CD4-positive, alpha-beta memory T cell (primary cell): ENCODE results near the gene LRRFIP2. TPM values are rescaled to one million over a fixed set of nuclear protein-coding genes. Genes with fewer than 3 reads are reported as not detected.
A peak's percentile ranks its signal among the peaks of the same experiment; 100 is the strongest.

Experiments used
- CTCF ChIA-PET: fragments of 350-600 bp; sonication (Branson Sonifier 250); formaldehyde crosslinking; loops from one replicate; lab custom pipeline; 2021; ENCODE audit warnings: inconsistent platforms; ENCODE audit not compliant: partially characterized antibody; lab: Charles Lee
- POLR2A ChIA-PET: fragments of 350-600 bp; sonication (Branson Sonifier 250); formaldehyde crosslinking; loops from one replicate; lab custom pipeline; 2021; ENCODE audit not compliant: partially characterized antibody; lab: Charles Lee
- DNase-seq, 5 donors: peaks; one replicate each; pipeline versions ENCODE4 v3.0.0 to v3.0.0-alpha.2; 2020 to 2022; ENCODE audit warnings: mixed read lengths in 1 of 5
- H3K27ac ChIP-seq: one replicate; pipeline ENCODE4 v1.7.0; 2013; ENCODE audit warnings: low read depth, low read length
- H3K27me3 ChIP-seq: 2 replicates; pipeline ENCODE4 v1.7.0; 2013; ENCODE audit warnings: mild to moderate bottlenecking, low read length, moderate library complexity; ENCODE audit not compliant: insufficient read depth
- H3K36me3 ChIP-seq: 2 replicates; pipeline ENCODE4 v1.7.0; 2013; ENCODE audit warnings: mild to moderate bottlenecking, low read length, moderate library complexity; ENCODE audit not compliant: insufficient read depth
- H3K4me1 ChIP-seq: 2 replicates; pipeline ENCODE4 v1.7.0; 2013; ENCODE audit warnings: mild to moderate bottlenecking, low read length, moderate library complexity; ENCODE audit not compliant: insufficient read depth
- H3K4me3 ChIP-seq, 2 donors: one replicate each; pipeline ENCODE4 v1.7.0; 2013; ENCODE audit warnings: low read length in 2 of 2, mild to moderate bottlenecking in 1 of 2
- H3K9me3 ChIP-seq, 2 donors: one replicate each; pipeline ENCODE4 v1.7.0; 2013; ENCODE audit warnings: low read length in 2 of 2, control low read depth in 1 of 2; ENCODE audit not compliant: control insufficient read depth in 1 of 2
- H3K27ac Mint-ChIP-seq, 7 donors: one replicate each; pipeline ENCODE4 v1.8.0; 2020 to 2021; ENCODE audit warnings: mixed read lengths in 7 of 7, mild to moderate bottlenecking in 6 of 7, inconsistent platforms in 3 of 7, moderate library complexity in 3 of 7
- H3K27me3 Mint-ChIP-seq, 2 donors: one replicate each; pipeline ENCODE4 v1.8.0; 2020 to 2021; ENCODE audit warnings: mixed read lengths in 2 of 2
- H3K36me3 Mint-ChIP-seq, 2 donors: one replicate each; pipeline ENCODE4 v1.8.0; 2020 to 2021; ENCODE audit warnings: mixed read lengths in 2 of 2, inconsistent platforms in 1 of 2, mild to moderate bottlenecking in 1 of 2
- H3K4me1 Mint-ChIP-seq, 4 donors: one replicate each; pipeline ENCODE4 v1.8.0; 2020 to 2021; ENCODE audit warnings: mixed read lengths in 4 of 4, mild to moderate bottlenecking in 1 of 4
- H3K4me3 Mint-ChIP-seq, 8 donors: one replicate each; pipeline ENCODE4 v1.8.0; 2020 to 2021; ENCODE audit warnings: mixed read lengths in 8 of 8, mild to moderate bottlenecking in 7 of 8, moderate library complexity in 6 of 8, inconsistent platforms in 3 of 8
- H3K9me3 Mint-ChIP-seq, 8 donors: one replicate each; pipeline ENCODE4 v1.8.0; 2020 to 2021; ENCODE audit warnings: mixed read lengths in 8 of 8, mild to moderate bottlenecking in 5 of 8, inconsistent platforms in 3 of 8, moderate library complexity in 1 of 8
- intact Hi-C: fragments of 100-400 bp; cut with micrococcal nuclease; formaldehyde crosslinking; loops from one replicate; pipeline ENCODE4 v1.15.1; 2023
- polyA plus RNA-seq, 2 donors: library from polyadenylated mRNA; unstranded; fragments of 300-500 nt; fragmentation: Illumina TruSeq; gene quantifications; one replicate each; pipeline ENCODE4 v1.2.3, GENCODE V29; 2021
- total RNA-seq, 2 experiments: library from RNA; stranded (reverse); gene quantifications; one replicate each; pipeline ENCODE4 v1.2.3, GENCODE V29; 2021

LRRFIP2 gene
- total and polyA plus RNA-seq, 4 experiments from 2014 or later, result 8.2 to 29.6 (median 22.0) TPM

DNA sequence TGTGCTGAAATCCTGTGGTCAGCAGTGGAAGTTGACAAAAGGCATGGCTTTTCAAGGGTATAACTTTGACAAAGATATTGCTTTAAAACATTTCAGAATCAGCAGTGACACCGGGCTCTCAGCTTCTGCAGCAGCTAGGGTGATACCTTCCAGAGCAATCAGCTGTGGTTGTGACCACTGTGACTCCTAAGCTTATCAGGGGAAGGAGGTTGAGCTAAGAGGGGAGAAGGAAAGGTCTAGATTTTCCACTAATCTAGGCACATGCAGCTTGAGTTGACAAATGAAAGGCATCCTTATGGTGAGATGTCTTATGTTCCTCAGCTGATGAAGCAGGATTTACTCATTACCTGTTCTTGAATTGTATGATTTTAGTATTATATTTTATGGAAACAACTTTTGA is 16.3 kb upstream of the LRRFIP2 start:
- Histone ChIP-seq H3K27ac (no peak overlapping the region), H3K4me3 (no peak overlapping the region), H3K27me3 (no peaks in the 10 kb centered on the region), H3K36me3 (no peaks in the 10 kb centered on the region), H3K9me3 (no peaks in the 10 kb centered on the region), H3K4me1 (no peaks in the 10 kb centered on the region)
- intact Hi-C loops, result no loop called here
- Mint-ChIP-seq H3K36me3 (no peaks in the 10 kb centered on the region), H3K27ac (no peak overlapping the region), H3K27me3 (peaks cover 0 to 3% of the 10 kb centered on the region in 2 donors), H3K4me1 (no peaks in the 10 kb centered on the region), H3K9me3 (no peaks in the 10 kb centered on the region), H3K4me3 (no peak overlapping the region)
- CTCF ChIA-PET, result no interaction called here
- POLR2A ChIA-PET, result interaction anchor here (0.6 kb wide), 1 partner anchor 23 kb away, joined by 3 read pairs; no protein-coding TSS in a partner anchor
- DNase-seq, result no peak

- peaks cover 0 to 3% of the 10 kb centered on the region in 2 donors for H3K27me3 Mint-ChIP-seq
- no peak overlapping the region for H3K4me3 ChIP-seq
- H3K4me1 Mint-ChIP-seq, result no peaks in the 10 kb centered on the region
- no peaks in the 10 kb centered on the region for H3K36me3 ChIP-seq
- no peak overlapping the region for H3K27ac Mint-ChIP-seq
- no peaks in the 10 kb centered on the region for H3K9me3 ChIP-seq
- intact Hi-C loops, result no loop called here
- H3K9me3 Mint-ChIP-seq, result no peaks in the 10 kb centered on the region
- no peaks in the 10 kb centered on the region for H3K27me3 ChIP-seq
- CTCF ChIA-PET, result interaction anchor here (1.0 kb wide), 1 partner anchor 24 kb away, joined by 4 read pairs; no protein-coding TSS in a partner anchor
- H3K4me3 Mint-ChIP-seq, result no peak overlapping the region
- POLR2A ChIA-PET, result no interaction called here
- H3K4me1 ChIP-seq, result no peaks in the 10 kb centered on the region
- H3K27ac ChIP-seq, result no peak overlapping the region
- H3K36me3 Mint-ChIP-seq, result no peaks in the 10 kb centered on the region
- no peak for DNase-seq
These were observed 14.7 kb upstream of the LRRFIP2 start for GRCh38 chr3:37189109-37189508.

DNA sequence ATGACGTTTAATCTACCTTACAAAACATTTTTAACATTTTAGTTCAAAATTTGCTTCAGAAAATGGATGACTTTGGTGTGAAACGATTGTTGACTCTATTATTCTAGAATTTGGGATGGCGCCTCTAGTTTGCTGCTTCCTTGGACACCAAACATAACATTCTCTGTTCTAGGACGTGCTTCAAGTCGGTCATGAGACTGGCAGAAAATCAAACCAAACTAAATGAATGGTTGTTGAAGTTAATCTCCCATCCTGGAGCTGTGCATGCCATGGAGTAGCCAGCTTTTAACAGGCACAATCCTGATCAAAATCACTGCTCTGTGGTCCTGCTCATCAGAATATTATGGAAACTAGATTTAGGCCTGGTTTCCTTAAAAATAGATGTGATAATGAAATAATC is 9.6 kb upstream of the LRRFIP2 start:
- CTCF ChIA-PET, result interaction anchor here (1.5 kb wide), 1 partner anchor 30 kb away, joined by 5 read pairs; no protein-coding TSS in a partner anchor
- POLR2A ChIA-PET, result no interaction called here
- H3K36me3 Mint-ChIP-seq, result no peaks in the 10 kb centered on the region

DNA sequence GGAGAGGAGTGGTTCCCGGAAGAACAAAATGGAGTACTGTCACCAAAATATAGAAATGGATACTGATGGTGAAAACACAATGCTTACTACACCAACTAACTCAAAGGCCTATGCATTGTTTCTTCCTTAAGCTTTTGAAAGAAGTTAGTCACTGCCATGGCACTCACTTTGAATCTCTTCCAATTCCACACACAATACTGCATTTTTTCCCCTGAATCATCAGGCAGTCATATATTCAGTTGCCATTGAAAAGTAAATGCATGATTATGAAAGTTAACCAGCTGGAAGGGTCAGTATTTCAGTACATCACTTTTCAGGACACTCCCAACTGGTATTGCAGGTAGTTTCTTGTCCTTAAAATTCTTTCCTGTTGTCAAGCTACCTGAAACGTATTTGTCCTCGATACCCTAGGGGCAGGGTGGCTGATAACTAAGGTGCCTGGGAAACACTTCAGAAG is 9.0 kb upstream of the LRRFIP2 start:
- Histone ChIP-seq H3K36me3 (no peaks in the 10 kb centered on the region), H3K4me1 (peaks cover 13% of the 10 kb centered on the region), H3K27ac (no peak overlapping the region), H3K4me3 (no peak overlapping the region), H3K27me3 (no peaks in the 10 kb centered on the region), H3K9me3 (no peaks in the 10 kb centered on the region)
- Mint-ChIP-seq H3K4me1 (peaks cover under 1 to 15% (median 7%) of the 10 kb centered on the region in 4 donors), H3K27ac (peak overlapping the region in 1 of 7 donors; percentile 6), H3K9me3 (no peaks in the 10 kb centered on the region), H3K36me3 (no peaks in the 10 kb centered on the region), H3K4me3 (no peak overlapping the region), H3K27me3 (no peaks in the 10 kb centered on the region)
- intact Hi-C loops, result no loop called here
- CTCF ChIA-PET, result interaction anchor here (1.5 kb wide), 1 partner anchor 30 kb away, joined by 5 read pairs; no protein-coding TSS in a partner anchor
- no peak for DNase-seq
- POLR2A ChIA-PET, result no interaction called here

More for the DNA sequence above, 9.6 kb upstream of the LRRFIP2 start:
- intact Hi-C loops, result no loop called here
- Histone ChIP-seq H3K4me3 (no peak overlapping the region), H3K9me3 (no peaks in the 10 kb centered on the region), H3K36me3 (no peaks in the 10 kb centered on the region), H3K27me3 (no peaks in the 10 kb centered on the region), H3K4me1 (peaks cover 11% of the 10 kb centered on the region), H3K27ac (no peak overlapping the region)
- Mint-ChIP-seq H3K4me3 (no peak overlapping the region), H3K27ac (no peak overlapping the region), H3K27me3 (no peaks in the 10 kb centered on the region), H3K9me3 (no peaks in the 10 kb centered on the region), H3K4me1 (peaks cover 0 to 13% (median 7%) of the 10 kb centered on the region in 4 donors)
- no peak for DNase-seq

DNA sequence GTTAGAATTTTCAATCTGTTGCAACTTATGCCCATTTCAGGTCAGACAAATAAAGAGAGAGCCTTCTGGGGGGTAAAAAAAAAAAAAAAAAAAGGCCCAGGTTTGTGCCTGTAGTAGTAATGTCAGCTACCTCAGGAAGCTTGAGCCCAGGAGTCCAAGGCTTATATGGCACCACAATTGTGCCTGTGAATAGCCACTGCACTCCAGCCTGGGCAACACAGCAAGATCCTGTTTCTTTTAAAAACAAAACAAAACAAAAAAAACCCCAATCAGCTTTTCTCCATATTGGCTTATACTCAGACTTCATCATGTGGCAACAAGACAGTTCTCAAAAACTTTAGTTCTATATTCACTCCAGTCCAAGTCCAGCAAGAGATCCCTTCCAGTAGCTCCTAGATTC is 8.4 kb upstream of the LRRFIP2 start:
- Histone ChIP-seq H3K4me1 (peaks cover 19% of the 10 kb centered on the region), H3K4me3 (no peak overlapping the region), H3K27ac (no peak overlapping the region), H3K27me3 (no peaks in the 10 kb centered on the region), H3K36me3 (no peaks in the 10 kb centered on the region), H3K9me3 (no peaks in the 10 kb centered on the region)
- H3K36me3 Mint-ChIP-seq, result no peaks in the 10 kb centered on the region
- CTCF ChIA-PET, result interaction anchor here (1.5 kb wide), 1 partner anchor 31 kb away, joined by 5 read pairs; no protein-coding TSS in a partner anchor
- no peaks in the 10 kb centered on the region for H3K27me3 Mint-ChIP-seq
- no peak for DNase-seq
- intact Hi-C loops, result no loop called here
- H3K4me3 Mint-ChIP-seq, result no peak overlapping the region
- peaks cover 7 to 21% (median 11%) of the 10 kb centered on the region in 4 donors for H3K4me1 Mint-ChIP-seq
- POLR2A ChIA-PET, result interaction anchor here (0.7 kb wide), 1 partner anchor 12 kb away, joined by 3 read pairs; no protein-coding TSS in a partner anchor
- peak overlapping the region in 1 of 7 donors; percentile 12 for H3K27ac Mint-ChIP-seq
- no peaks in the 10 kb centered on the region for H3K9me3 Mint-ChIP-seq

DNA sequence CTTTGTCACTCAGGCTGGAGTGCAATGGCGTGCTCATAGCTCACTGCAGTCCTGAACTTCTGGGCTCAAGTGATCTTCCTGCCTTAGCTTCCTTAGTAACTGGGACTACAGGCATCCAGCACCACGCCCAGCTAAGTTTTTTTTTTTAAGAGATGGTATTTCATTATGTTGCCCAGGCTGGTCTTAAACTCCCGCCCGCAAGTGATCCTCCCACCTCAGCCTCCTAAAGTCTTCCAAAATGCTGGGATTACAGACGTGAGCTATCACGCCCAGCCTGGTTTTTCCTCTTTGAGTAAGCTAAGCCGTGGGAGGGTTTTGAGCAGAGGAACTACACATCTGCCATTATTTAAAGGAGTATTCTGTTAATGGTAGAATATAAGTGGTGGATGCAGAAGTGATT is 7.4 kb upstream of the LRRFIP2 start:
- Mint-ChIP-seq H3K27ac (peak overlapping the region in 2 of 7 donors; percentile 14 to 30), H3K4me3 (no peak overlapping the region), H3K9me3 (no peaks in the 10 kb centered on the region), H3K36me3 (no peaks in the 10 kb centered on the region), H3K27me3 (no peaks in the 10 kb centered on the region), H3K4me1 (peaks cover 16 to 31% (median 21%) of the 10 kb centered on the region in 4 donors)
- ChIA-PET POLR2A (no interaction called here), CTCF (no interaction called here)
- H3K4me3 ChIP-seq, result no peak overlapping the region
- no peak for DNase-seq
- no peaks in the 10 kb centered on the region for H3K9me3 ChIP-seq
- no peaks in the 10 kb centered on the region for H3K27me3 ChIP-seq
- intact Hi-C loops, result no loop called here
- H3K4me1 ChIP-seq, result peaks cover 29% of the 10 kb centered on the region
- no peak overlapping the region for H3K27ac ChIP-seq
- H3K36me3 ChIP-seq, result no peaks in the 10 kb centered on the region

DNA sequence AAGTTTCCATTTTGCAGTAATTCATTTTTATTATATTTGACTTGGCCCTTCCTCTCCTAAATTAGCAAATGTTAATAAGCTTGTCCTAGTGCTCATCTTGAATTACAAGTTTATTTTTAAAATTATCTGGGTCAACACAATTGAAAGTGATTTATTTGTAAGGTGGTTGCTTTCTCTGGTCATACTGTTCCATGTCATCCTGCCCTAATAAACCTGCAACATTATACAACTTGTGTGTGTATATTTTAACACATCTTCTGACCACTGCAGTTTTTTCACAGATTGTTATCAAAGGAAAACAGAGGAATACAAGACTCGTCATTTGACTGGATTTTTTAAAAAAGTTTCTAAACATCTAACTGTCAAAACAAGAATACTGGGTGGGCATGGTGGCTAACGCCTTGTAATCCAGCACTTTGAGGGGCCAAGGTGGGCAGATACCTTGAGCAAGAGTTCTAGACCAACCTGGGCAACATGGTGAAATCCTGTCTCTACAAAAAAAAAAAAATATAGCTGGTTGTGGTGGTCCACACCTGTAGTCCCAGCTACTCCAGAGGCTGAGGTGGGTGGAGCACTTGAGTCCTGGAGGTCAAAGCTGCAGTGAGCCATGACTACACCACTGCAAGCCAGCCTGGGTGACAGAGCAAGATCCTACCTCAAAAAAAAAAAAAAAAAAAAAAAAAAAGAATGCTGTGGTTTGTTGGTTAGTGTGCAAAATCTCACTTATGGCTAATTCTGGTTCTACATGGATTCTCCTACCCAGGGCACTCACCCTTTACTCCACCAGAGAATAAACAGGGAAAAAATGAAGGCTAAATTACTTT is 5.0 kb upstream of the LRRFIP2 start:
- Histone ChIP-seq H3K4me3 (no peak overlapping the region), H3K36me3 (no peaks in the 10 kb centered on the region), H3K4me1 (peaks cover 40% of the 10 kb centered on the region), H3K27ac (no peak overlapping the region), H3K9me3 (no peaks in the 10 kb centered on the region), H3K27me3 (no peaks in the 10 kb centered on the region)
- Mint-ChIP-seq H3K27ac (peak overlapping the region in 4 of 7 donors; percentile 7 to 43 (median 34)), H3K27me3 (no peaks in the 10 kb centered on the region), H3K36me3 (peaks cover 0 to 7% of the 10 kb centered on the region in 2 donors), H3K9me3 (no peaks in the 10 kb centered on the region), H3K4me1 (peaks cover 29 to 42% (median 29%) of the 10 kb centered on the region in 4 donors), H3K4me3 (no peak overlapping the region)
- intact Hi-C loops, result no loop called here
- ChIA-PET CTCF (interaction anchor here (1.2 kb wide), 1 partner anchor 34 kb away, joined by 4 read pairs; no protein-coding TSS in a partner anchor), POLR2A (interaction anchor here (1.2 kb wide), 1 partner anchor 186 kb away, joined by 3 read pairs; the partner anchor contains the start of genes EPM2AIP1 and MLH1)
- DNase-seq, result no peak
